Stimulated activated CD4-positive, alpha-beta T cell treated with anti-CD3 and anti-CD28 coated beads, Interleukin-15, amount 100 ng/mL, for 1 hour (primary cell): ENCODE results near the gene WDR89.
A peak's percentile ranks its signal among the peaks of the same experiment; 100 is the strongest.
"Not testable (repeated sequence)": the region's sequence is repeated elsewhere in the genome, so short reads cannot be mapped to it uniquely, and the experiment has no call there.

Source experiments
- DNase-seq, 2 donors: peaks; one replicate each; pipeline ENCODE4 v3.0.0-alpha.2; 2020; ENCODE audit warnings: low read depth in 1 of 2, low spot score in 1 of 2

WDR89 gene

GRCh38 chr14:63641473-63642228 lies at the start of gene WDR89:
Gene WDR89, minus strand, starts transcription at chr14:63641871. Its CDS starts 41,929 bp downstream, at chr14:63599942.
- DNase-seq: peak; percentile 85 to 91

DNA sequence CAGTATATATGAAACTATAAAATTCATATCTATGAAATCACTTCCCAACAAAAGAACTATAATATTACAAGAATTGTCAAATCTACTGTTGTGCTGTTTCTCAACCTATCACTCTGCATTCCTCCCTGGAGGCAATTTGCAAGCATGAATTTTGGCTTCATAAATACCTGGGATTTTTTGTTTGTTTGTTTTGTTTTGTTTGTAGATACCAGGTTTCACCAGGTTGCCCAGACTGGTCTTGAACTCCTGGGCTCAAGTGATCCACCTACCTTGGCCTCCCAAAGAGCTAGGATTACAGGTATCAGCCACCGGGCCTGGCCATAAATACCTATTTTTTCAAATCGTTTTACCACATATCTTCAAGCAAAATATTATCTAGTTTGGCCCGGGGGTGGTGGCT lies 47.5 kb upstream of the WDR89 start:
- DNase-seq: no peak

- no peak for DNase-seq
These were observed 45.3 kb upstream of the WDR89 start for GRCh38 chr14:63686926-63687325.

DNA sequence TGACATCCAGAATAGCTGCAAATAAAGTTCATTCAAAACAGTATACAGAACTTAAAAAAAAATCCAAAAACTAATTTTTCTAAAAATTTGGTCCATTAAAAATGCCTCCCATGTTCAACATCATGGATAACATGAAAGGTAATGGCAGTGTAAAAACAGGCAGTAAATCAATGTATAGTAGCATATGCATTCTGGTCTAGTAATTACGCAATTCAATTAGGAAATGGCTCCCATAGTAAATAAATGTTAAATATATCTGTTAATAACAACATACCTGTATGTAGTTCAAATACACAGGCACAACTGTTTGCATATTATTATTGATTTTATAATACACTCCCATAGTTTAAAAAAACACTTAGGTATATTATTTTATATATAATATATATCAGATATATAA lies 43.7 kb upstream of the WDR89 start:
- no peak for DNase-seq

DNA sequence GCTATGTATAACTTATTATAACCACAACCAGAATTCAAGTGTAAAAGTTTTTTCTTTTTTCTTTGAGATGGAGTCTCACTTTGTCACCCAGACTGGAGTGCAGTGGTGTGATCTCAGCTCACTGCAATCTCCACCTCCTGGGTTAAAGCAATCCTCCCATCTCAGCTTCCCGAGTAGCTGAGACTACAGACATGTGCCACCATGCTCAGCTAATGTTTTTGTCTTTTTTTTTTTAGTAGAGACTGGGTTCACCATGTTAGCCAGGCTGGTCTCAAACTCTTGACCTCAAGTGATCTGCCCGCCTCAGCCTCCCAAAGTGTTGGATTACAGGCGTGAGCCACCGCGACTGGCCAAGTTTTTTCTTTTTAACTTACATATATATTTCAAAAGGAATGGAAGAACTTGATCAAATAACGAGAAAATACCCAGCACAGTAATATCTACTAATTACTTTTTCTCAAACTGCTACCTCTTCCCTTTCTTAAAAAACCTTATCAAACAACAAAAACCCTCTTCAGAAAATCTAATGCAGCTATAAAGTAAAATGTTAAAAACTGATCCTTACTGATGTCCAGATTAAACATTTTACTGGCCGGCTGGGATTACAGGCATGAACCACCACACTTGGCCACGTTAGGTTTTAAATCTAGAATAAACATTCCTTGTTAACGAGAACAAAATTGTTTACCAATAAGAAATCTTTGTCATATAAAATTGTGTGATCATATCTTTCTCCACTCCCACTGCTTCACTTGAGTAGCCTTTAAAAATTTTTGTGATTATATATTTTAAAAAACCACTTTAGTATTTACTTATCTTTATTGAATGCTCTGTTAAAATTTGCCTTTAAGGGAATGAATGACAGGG lies 41.3 kb upstream of the WDR89 start:
- no peak for DNase-seq

- no peak for DNase-seq
These were observed 36.9 kb upstream of the WDR89 start for GRCh38 chr14:63678536-63678935.

- DNase-seq: no peak
These were observed 36.3 kb upstream of the WDR89 start for GRCh38 chr14:63677891-63678379.

GRCh38 chr14:63676615-63677014 lies 34.9 kb upstream of the WDR89 start:
- DNase-seq: no peak

DNA sequence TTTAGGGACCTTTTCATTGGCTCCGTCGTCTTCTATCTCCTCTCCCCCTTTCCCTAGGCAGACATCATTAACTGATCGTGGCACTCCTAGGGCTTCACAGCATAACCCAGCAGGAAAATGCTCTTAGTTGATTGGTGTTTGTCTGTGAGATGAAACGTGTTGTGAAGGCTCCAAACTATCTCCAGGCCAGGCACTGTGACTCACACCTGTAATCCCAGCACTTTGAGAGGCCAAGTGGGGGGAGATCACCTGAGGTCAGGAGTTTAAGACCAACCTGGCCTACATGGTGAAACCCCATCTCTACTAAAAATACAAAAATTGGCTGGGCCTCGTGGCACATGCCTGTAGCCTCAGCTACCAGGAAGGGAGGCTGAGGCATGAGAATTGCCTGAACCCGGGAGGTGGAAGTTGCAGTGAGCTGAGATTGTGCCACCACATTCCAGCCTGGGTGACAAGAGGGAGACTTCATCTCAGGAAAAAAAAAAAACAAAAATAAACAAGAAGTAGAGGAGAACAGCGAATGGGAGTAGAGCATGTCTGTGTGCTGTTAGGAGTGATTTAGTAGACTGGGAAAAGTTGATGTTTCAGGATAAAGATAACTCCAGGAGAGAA lies 32.3 kb upstream of the WDR89 start:
- DNase-seq: no peak

DNA sequence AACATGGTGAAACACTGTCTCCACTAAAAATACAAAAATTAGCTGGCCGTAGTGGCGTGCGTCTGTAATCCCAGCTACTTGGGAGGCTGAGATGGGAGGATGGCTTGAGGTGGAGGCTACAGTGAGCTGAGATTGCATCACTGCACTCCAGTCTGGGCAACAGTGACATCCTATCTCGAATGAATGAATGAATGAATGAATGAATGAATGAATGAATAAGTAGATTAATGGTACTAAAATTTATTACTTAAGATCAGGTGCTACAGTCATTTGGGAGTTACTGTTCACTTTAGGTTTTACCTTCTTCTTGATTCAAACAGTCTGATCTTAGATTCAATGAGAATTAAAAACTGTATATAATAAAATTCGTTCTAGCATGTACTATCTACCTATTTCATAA lies 31.6 kb upstream of the WDR89 start:
- DNase-seq: no peak

DNA sequence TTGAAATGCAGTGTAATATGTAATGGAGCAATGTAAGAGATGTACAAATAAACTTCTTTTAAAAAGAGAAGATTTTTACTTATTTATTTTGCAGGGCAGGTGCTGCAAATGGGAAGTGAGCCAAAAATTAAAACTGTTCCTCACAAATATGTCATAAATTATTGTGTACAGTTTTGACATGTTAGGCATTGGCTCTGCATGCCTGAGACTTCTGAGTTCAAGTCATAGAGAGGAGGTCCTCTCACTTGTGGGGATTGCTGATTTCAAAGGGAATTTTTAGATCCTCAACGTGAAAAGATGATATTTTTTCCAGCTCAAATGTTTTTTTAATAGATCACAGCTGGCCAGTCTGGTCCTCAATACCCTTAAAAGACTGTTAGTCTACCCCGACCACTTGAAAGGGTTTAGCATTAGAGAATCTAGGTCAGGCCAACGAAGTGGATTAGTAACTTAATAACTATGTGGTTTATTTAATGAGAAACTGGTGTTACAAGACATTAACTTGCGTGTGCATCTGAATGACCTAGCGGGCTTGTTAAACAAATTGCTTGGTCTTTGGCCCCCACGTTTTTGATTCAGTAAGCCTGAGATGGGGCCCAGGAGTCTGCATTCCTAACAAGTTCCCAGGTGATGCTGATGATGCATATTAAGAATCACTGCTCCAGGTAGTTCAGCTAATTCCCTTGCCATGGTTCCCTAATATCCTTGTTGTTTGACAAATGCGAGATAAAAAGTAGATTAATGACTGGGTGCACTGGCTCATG lies 30.9 kb upstream of the WDR89 start:
- no peak for DNase-seq

- DNase-seq: no peak
These were observed 30.3 kb upstream of the WDR89 start for GRCh38 chr14:63671987-63672386.

- no peak for DNase-seq
These were observed 29.0 kb upstream of the WDR89 start for GRCh38 chr14:63670692-63671091.

GRCh38 chr14:63666335-63666734 lies 24.7 kb upstream of the WDR89 start:
- DNase-seq: no peak

DNA sequence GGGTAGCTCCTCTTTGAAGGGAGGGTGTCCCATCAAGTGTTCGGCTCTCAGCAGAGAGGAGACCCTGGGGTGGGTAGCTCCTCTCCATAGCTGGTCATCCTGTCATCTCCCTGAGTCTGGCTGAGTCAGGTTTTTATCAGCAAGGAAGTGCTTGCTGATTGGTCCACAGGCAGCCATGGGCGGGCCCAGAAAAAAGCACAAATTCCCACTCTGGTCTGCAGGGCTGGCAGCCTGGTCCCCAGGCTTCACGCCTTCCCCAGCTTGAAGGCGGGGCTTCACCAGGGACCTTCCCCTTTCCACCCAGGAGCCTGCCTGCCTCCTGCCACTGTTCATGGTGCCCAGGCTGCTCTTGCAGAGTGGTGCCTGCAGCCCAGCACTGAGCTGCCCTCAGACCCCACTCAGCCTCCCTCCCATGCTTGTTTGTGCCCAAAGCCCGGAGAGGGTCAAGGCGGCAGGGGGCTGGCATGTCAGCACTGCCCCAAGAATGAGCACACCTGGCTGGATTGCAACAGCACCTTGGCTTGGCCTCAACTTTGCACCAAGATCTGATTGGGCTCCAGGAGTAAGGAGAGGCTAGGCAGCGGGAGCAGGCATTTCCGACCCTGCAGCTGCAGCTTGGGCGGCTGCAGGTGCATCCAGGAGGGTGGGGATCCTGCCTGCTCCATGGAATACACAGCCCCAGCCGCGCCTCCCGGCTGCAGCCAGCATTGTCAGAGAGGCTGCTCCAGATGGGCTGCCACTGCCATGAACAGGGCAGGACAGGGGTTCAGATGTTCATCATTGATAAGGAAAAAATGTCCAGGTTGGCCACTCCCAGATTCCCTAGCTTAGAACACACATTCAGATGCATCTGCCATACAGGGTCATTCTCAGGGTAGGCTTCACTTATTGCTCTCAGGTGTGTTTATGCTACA lies 22.0 kb upstream of the WDR89 start:
- DNase-seq: no peak

GRCh38 chr14:63662776-63663175 lies 21.1 kb upstream of the WDR89 start:
- DNase-seq: no peak

GRCh38 chr14:63661881-63662280 lies 20.2 kb upstream of the WDR89 start:
- DNase-seq: not testable (repeated sequence)

- DNase-seq: no peak
These were observed 18.1 kb upstream of the WDR89 start for GRCh38 chr14:63659726-63660125.

- DNase-seq: no peak
These were observed 14.5 kb upstream of the WDR89 start for GRCh38 chr14:63656194-63656593.

DNA sequence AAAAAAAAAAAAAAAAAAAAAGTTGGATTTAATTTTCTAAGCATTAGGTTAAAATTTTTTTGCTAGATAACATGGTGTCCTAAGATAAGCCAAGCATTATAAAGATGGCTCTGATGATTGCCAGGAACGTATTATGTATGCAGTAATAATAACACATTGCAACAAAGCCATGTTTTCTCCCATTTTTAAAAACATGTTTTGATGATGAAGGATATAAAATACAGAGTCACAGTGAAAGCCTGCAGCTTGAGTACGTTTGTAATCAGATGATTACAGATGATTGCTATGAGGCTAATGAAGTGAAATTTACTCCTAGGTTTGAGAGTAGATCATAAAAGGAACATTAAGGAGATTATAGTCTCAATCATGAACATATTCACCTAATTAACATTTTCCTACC lies 13.3 kb upstream of the WDR89 start:
- no peak for DNase-seq
